Gastrocnemius medialis (tissue), 4 donors: ENCODE data around the gene ESYT2. TPM values are rescaled to one million over a fixed set of nuclear protein-coding genes. Genes with fewer than 3 reads are reported as not detected.

ENCODE experiments used
- ATAC-seq, 2 donors: fragments of 150-250 bp; one replicate each; pipeline ENCODE4 v1.9.1; 2016
- DNase-seq, 2 donors: peaks; one replicate each; pipeline ENCODE4 v3.0.0-alpha.2; 2019
- H3K27ac ChIP-seq, 4 donors: fragments of 200-600 bp; sonication (generic); 1 replicate in 1 of 4; 2 replicates in 3 of 4; pipeline ENCODE4 v1.5.1; 2016 to 2018; ENCODE audit warnings: mild to moderate bottlenecking in 2 of 4, moderate library complexity in 1 of 4
- H3K27me3 ChIP-seq, 3 donors: fragments of 200-600 bp; sonication (generic) in 2 of 3; 1 replicate in 1 of 3; 2 replicates in 2 of 3; pipeline versions ENCODE4 v1.5.1 to v1.6.0; 2016 to 2019; ENCODE audit warnings: mild to moderate bottlenecking in 1 of 3, moderate library complexity in 1 of 3
- H3K36me3 ChIP-seq, 2 donors: fragments of 200-600 bp; sonication (generic) in 1 of 2; one replicate each; pipeline ENCODE4 v1.5.1; 2017 to 2018
- H3K4me1 ChIP-seq, 2 donors: fragments of 200-600 bp; sonication (generic) in 1 of 2; one replicate each; pipeline ENCODE4 v1.5.1; 2016 to 2017; ENCODE audit warnings: mild to moderate bottlenecking in 2 of 2
- H3K4me3 ChIP-seq, 4 donors: fragments of 200-600 bp; sonication (generic) in 3 of 4; 1 replicate in 1 of 4; 2 replicates in 3 of 4; pipeline ENCODE4 v1.5.1; 2016 to 2019; ENCODE audit warnings: mild to moderate bottlenecking in 2 of 4
- H3K9me3 ChIP-seq, 3 donors: fragments of 200-600 bp; sonication (generic) in 2 of 3; 1 replicate in 1 of 3; 2 replicates in 2 of 3; pipeline ENCODE4 v1.5.1; 2016 to 2019
- CTCF ChIP-seq, 5 experiments: fragments of 450-650 bp in 3 of 5; fragments of 200-600 bp in 2 of 5; sonication (generic) in 2 of 5; IDR thresholded peaks in 4 of 5; conservative IDR thresholded peaks in 1 of 5; 1 replicate in 4 of 5; 2 replicates in 1 of 5; pipeline ENCODE4 v1.5.1; 2016 to 2019; ENCODE audit warnings: antibody characterized with exemption in 5 of 5, mild to moderate bottlenecking in 3 of 5, moderate library complexity in 3 of 5
- POLR2A ChIP-seq, 2 donors: fragments of 450-650 bp; IDR thresholded peaks; one replicate each; pipeline ENCODE4 v1.6.1; 2017; ENCODE audit warnings: antibody characterized with exemption in 2 of 2, mild to moderate bottlenecking in 2 of 2, moderate library complexity in 2 of 2
- in situ Hi-C, 4 donors: fragments of 200-750 bp; cut with MboI; loops; one replicate each; pipeline versions ENCODE4 v1.15.0 to v1.8.0; 2017; ENCODE audit warnings: low sequenced_read_pairs in 4 of 4
- intact Hi-C: fragments of 100-400 bp; cut with DNase I; formaldehyde crosslinking; loops from one replicate; pipeline ENCODE4 v1.15.1; 2023; ENCODE audit warnings: low total_unique reads
- total RNA-seq, 4 donors: library from RNA; depleted of rRNA; stranded (reverse); fragments of >200 nt; gene quantifications; one replicate each; pipeline versions ENCODE4 v1.1.0 to v1.2.3, GENCODE V29; 2016

ESYT2 gene
- total RNA-seq, 4 donors from 2014 or later: 67.5 to 106 (median 74.7) TPM

GRCh38 chr7:158760936-158761335 lies 68.4 kb downstream of the ESYT2 start:
- intact Hi-C loops (no loop called here), in situ Hi-C loops (no loop called here)
- DNase-seq (no peak), ATAC-seq (no peak)
- Histone ChIP-seq H3K27me3 (no peaks in the 10 kb centered on the region), H3K9me3 (no peaks in the 10 kb centered on the region), H3K4me3 (no peak overlapping the region), H3K4me1 (no peaks in the 10 kb centered on the region), H3K36me3 (peaks cover 0 to 88% of the 10 kb centered on the region in 2 donors), H3K27ac (no peak overlapping the region)
- no peak for TF ChIP-seq POLR2A (IDR thresholded peaks at IDR 0.05)
- no peak for TF ChIP-seq CTCF (IDR thresholded peaks at IDR 0.05 in 4 of 5, conservative IDR thresholded peaks at IDR 0.05 in 1 of 5)

GRCh38 chr7:158760445-158760764 lies 68.9 kb downstream of the ESYT2 start:
- no peak for DNase-seq
- no peaks in the 10 kb centered on the region for H3K9me3 ChIP-seq
- ATAC-seq: no peak
- H3K4me3 ChIP-seq: no peak overlapping the region
- H3K27me3 ChIP-seq: no peaks in the 10 kb centered on the region
- peaks cover 0 to 90% of the 10 kb centered on the region in 2 donors for H3K36me3 ChIP-seq
- no peak overlapping the region for H3K27ac ChIP-seq
- intact Hi-C loops (no loop called here), in situ Hi-C loops (no loop called here)
- no peaks in the 10 kb centered on the region for H3K4me1 ChIP-seq
- TF ChIP-seq CTCF (IDR thresholded peaks at IDR 0.05 in 4 of 5, conservative IDR thresholded peaks at IDR 0.05 in 1 of 5): no peak
- no peak for TF ChIP-seq POLR2A (IDR thresholded peaks at IDR 0.05)

DNA sequence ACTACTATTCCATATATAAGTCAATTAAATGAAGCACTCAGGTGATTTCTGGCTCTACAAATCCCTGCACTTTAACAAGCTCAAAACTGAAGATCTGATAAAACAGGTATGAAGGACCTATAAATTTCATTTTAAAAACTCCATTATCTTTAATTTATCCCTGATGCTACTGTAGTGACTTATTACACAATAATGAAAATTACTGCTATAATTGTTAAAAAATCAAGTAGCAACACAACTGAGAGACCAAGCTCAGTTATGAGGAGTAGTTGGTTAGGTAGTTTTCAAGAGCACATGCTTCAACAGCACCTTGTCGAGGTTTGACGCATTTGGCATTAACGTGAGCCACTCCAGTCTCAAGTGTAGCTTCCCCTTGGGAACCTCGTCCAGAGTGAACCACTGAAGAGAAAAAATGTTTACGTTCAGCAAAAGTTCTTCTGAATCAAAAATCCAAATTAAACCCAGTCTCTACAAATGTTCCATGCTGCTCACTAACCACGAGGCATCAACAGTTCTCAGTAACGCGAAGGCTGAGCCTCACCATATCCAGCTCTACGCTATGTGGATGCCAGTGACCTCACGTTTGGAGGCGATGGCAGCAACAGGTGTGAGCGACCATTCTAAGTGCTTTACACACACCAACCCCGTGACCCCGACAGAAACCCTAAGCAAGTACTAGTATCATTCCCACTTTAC lies 69.4 kb downstream of the ESYT2 start:
- no peak for ATAC-seq
- no peaks in the 10 kb centered on the region for H3K4me1 ChIP-seq
- no peak for DNase-seq
- no peak overlapping the region for H3K27ac ChIP-seq
- H3K27me3 ChIP-seq: no peaks in the 10 kb centered on the region
- peaks cover 0 to 90% of the 10 kb centered on the region in 2 donors for H3K36me3 ChIP-seq
- no peaks in the 10 kb centered on the region for H3K9me3 ChIP-seq
- no peak overlapping the region for H3K4me3 ChIP-seq
- intact Hi-C loops (no loop called here), in situ Hi-C loops (no loop called here)
- TF ChIP-seq POLR2A (IDR thresholded peaks at IDR 0.05): no peak
- no peak for TF ChIP-seq CTCF (IDR thresholded peaks at IDR 0.05 in 4 of 5, conservative IDR thresholded peaks at IDR 0.05 in 1 of 5)

GRCh38 chr7:158759245-158759614 lies 70.1 kb downstream of the ESYT2 start:
- no peaks in the 10 kb centered on the region for H3K27me3 ChIP-seq
- intact Hi-C loops (no loop called here), in situ Hi-C loops (no loop called here)
- DNase-seq (no peak), ATAC-seq (no peak)
- H3K27ac ChIP-seq: no peak overlapping the region
- H3K4me1 ChIP-seq: no peaks in the 10 kb centered on the region
- H3K36me3 ChIP-seq: peaks cover 0 to 89% of the 10 kb centered on the region in 2 donors
- TF ChIP-seq POLR2A (IDR thresholded peaks at IDR 0.05) (no peak), CTCF (IDR thresholded peaks at IDR 0.05 in 4 of 5, conservative IDR thresholded peaks at IDR 0.05 in 1 of 5) (no peak)
- no peaks in the 10 kb centered on the region for H3K9me3 ChIP-seq
- H3K4me3 ChIP-seq: no peak overlapping the region
